22Rv1 (cell line): ENCODE data around the gene DDX42.

Experiments used
- H3K27ac ChIP-seq: fragments of 450-650 bp; 2 replicates; pipeline ENCODE4 v1.5.1; 2017
- CTCF ChIP-seq: fragments of 450-650 bp; IDR thresholded peaks from 2 replicates; pipeline ENCODE4 v1.5.1; 2017; ENCODE audit warnings: mild to moderate bottlenecking
- ZFX ChIP-seq: fragments of 450-650 bp; IDR thresholded peaks from 2 replicates; pipeline ENCODE4 v1.6.1; 2017; ENCODE audit warnings: antibody characterized with exemption, borderline replicate concordance

The DDX42 gene

GRCh38 chr17:63834431-63835166 lies 60.6 kb downstream of the DDX42 start:
- no peak for TF ChIP-seq ZFX
- TF ChIP-seq CTCF = peak; percentile 93
- peak overlapping the region; percentile 58 for H3K27ac ChIP-seq

- TF ChIP-seq CTCF (peak; percentile 65), ZFX (no peak)
- peak overlapping the region; percentile 58 for H3K27ac ChIP-seq
Observed at GRCh38 chr17:63835167-63835720, 61.3 kb downstream of the DDX42 start.

- TF ChIP-seq CTCF = no peak
- no peak for TF ChIP-seq ZFX
- peak overlapping the region; percentile 96; the same call in 1 of the 2 replicates for H3K27ac ChIP-seq
Observed at GRCh38 chr17:63836811-63837210, 62.8 kb downstream of the DDX42 start.

- no peak for TF ChIP-seq CTCF
- no peak for TF ChIP-seq ZFX
- peak overlapping the region; percentile 96 for H3K27ac ChIP-seq
Observed at GRCh38 chr17:63837480-63837879, 63.5 kb downstream of the DDX42 start.

- H3K27ac ChIP-seq = peak overlapping the region; percentile 96
- no peak for TF ChIP-seq CTCF
- TF ChIP-seq ZFX = no peak
Observed at GRCh38 chr17:63837962-63838600, 64.1 kb downstream of the DDX42 start.

- TF ChIP-seq ZFX (no peak), CTCF (no peak)
- H3K27ac ChIP-seq = peak overlapping the region; percentile 96
Observed at GRCh38 chr17:63838631-63839171, 64.7 kb downstream of the DDX42 start.
